BE2C (cell line): ENCODE measurements around the gene BRD4.

Experiments used
- DNase-seq: peaks from one replicate; pipeline ENCODE4 v3.0.0-alpha.2; 2020
- H3K27me3 ChIP-seq: fragments of 250-450 bp; sonication (Bioruptor Pico); 2 replicates; pipeline ENCODE4 v1.5.1; 2020; ENCODE audit warnings: mild to moderate bottlenecking
- H3K36me3 ChIP-seq: fragments of 250-450 bp; sonication (Bioruptor Pico); 2 replicates; pipeline ENCODE4 v1.5.1; 2020; ENCODE audit warnings: mild to moderate bottlenecking
- H3K4me1 ChIP-seq: fragments of 250-450 bp; sonication (Bioruptor Pico); 2 replicates; pipeline ENCODE4 v1.5.1; 2020
- H3K4me3 ChIP-seq: 2 replicates; pipeline ENCODE4 v1.5.1; 2011; ENCODE audit warnings: low read depth, low read length
- H3K9me3 ChIP-seq: fragments of 250-450 bp; sonication (Bioruptor Pico); 2 replicates; pipeline ENCODE4 v1.5.1; 2020
- CTCF ChIP-seq: IDR thresholded peaks from 2 replicates; pipeline ENCODE4 v1.5.1; 2012; ENCODE audit warnings: mild to moderate bottlenecking, low read depth, low read length

BRD4 gene

GRCh38 chr19:15244808-15245207 lies 87.5 kb downstream of the BRD4 start:
- DNase-seq: no peak
- Histone ChIP-seq H3K36me3 (peaks cover 88% of the 10 kb centered on the region), H3K4me1 (no peaks in the 10 kb centered on the region), H3K9me3 (no peaks in the 10 kb centered on the region), H3K4me3 (no peak overlapping the region), H3K27me3 (no peaks in the 10 kb centered on the region)
- no peak for TF ChIP-seq CTCF

- Histone ChIP-seq H3K36me3 (peaks cover 88% of the 10 kb centered on the region), H3K4me3 (no peak overlapping the region), H3K27me3 (no peaks in the 10 kb centered on the region), H3K4me1 (no peaks in the 10 kb centered on the region), H3K9me3 (no peaks in the 10 kb centered on the region)
- DNase-seq: no peak
- no peak for TF ChIP-seq CTCF
Observed at GRCh38 chr19:15244106-15244803, 88.1 kb downstream of the BRD4 start.

- Histone ChIP-seq H3K4me3 (no peak overlapping the region), H3K4me1 (no peaks in the 10 kb centered on the region), H3K9me3 (no peaks in the 10 kb centered on the region), H3K36me3 (peaks cover 88% of the 10 kb centered on the region), H3K27me3 (no peaks in the 10 kb centered on the region)
- TF ChIP-seq CTCF: no peak
- no peak for DNase-seq
Observed at GRCh38 chr19:15243236-15243957, 88.9 kb downstream of the BRD4 start.

- Histone ChIP-seq H3K36me3 (peaks cover 79% of the 10 kb centered on the region), H3K9me3 (no peaks in the 10 kb centered on the region), H3K4me1 (no peaks in the 10 kb centered on the region), H3K27me3 (no peaks in the 10 kb centered on the region), H3K4me3 (no peak overlapping the region)
- no peak for DNase-seq
- TF ChIP-seq CTCF: no peak
Observed at GRCh38 chr19:15241259-15241910, 91.0 kb downstream of the BRD4 start.

GRCh38 chr19:15240515-15240914 lies 91.8 kb downstream of the BRD4 start:
- no peaks in the 10 kb centered on the region for H3K27me3 ChIP-seq
- peaks cover 75% of the 10 kb centered on the region for H3K36me3 ChIP-seq
- TF ChIP-seq CTCF: no peak
- no peaks in the 10 kb centered on the region for H3K4me1 ChIP-seq
- no peak overlapping the region for H3K4me3 ChIP-seq
- H3K9me3 ChIP-seq: no peaks in the 10 kb centered on the region
- no peak for DNase-seq
